Testis (tissue), 2 donors: Measurements from ENCODE around the gene VSIG2.

Experiments
- POLR2A ChIP-seq: fragments of 450-650 bp; IDR thresholded peaks from one replicate; pipeline ENCODE4 v1.6.1; 2017; ENCODE audit warnings: antibody characterized with exemption, mild to moderate bottlenecking, moderate library complexity
- TF ChIP-seq, protein P1 (sequence below), 3 experiments: fragments of 450-650 bp in 2 of 3; fragments of 200-600 bp in 1 of 3; sonication (generic) in 1 of 3; IDR thresholded peaks; one replicate each; pipeline ENCODE4 v1.5.1; 2016 to 2019; ENCODE audit warnings: antibody characterized with exemption in 3 of 3, mild to moderate bottlenecking in 2 of 3, moderate library complexity in 1 of 3

GRCh38 chr11:124776865-124777645 is 25.0 kb upstream of the VSIG2 start:
- no peak for TF ChIP-seq POLR2A
- TF ChIP-seq, protein P1, sequence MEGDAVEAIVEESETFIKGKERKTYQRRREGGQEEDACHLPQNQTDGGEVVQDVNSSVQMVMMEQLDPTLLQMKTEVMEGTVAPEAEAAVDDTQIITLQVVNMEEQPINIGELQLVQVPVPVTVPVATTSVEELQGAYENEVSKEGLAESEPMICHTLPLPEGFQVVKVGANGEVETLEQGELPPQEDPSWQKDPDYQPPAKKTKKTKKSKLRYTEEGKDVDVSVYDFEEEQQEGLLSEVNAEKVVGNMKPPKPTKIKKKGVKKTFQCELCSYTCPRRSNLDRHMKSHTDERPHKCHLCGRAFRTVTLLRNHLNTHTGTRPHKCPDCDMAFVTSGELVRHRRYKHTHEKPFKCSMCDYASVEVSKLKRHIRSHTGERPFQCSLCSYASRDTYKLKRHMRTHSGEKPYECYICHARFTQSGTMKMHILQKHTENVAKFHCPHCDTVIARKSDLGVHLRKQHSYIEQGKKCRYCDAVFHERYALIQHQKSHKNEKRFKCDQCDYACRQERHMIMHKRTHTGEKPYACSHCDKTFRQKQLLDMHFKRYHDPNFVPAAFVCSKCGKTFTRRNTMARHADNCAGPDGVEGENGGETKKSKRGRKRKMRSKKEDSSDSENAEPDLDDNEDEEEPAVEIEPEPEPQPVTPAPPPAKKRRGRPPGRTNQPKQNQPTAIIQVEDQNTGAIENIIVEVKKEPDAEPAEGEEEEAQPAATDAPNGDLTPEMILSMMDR (IDR thresholded peaks at IDR 0.05), result no peak
